Frontal cortex (tissue), 4 donors: ENCODE data around the gene PNPLA6. TPM values are rescaled to one million over a fixed set of nuclear protein-coding genes. Genes with fewer than 3 reads are reported as not detected.
"Not testable (repeated sequence)": the region's sequence is repeated elsewhere in the genome, so short reads cannot be mapped to it uniquely, and the experiment has no call there.

ENCODE experiments used
- DNase-seq, 2 donors: peaks; one replicate each; pipeline ENCODE4 v3.0.0; 2012; ENCODE audit warnings: low spot score in 2 of 2
- FAIRE-seq: peaks from 2 replicates; lab custom pipeline; 2012; peaks lifted over from hg19 to GRCh38; lab: Jason Lieb, UNC
- total RNA-seq: library from RNA; depleted of rRNA; stranded (reverse); fragments of >200 nt; gene quantifications from one replicate; pipeline ENCODE4 v1.2.3, GENCODE V29; 2014
- donor health status: control.
- donor health status: control.
- donor health status: control.

Gene PNPLA6
- total RNA-seq, 1 donor from 2014 or later, result 45.2 TPM

GRCh38 chr19:7549429-7550148, 14.1 kb downstream of the PNPLA6 start:
- FAIRE-seq, result no peak

GRCh38 chr19:7550169-7550770, 14.8 kb downstream of the PNPLA6 start:
- DNase-seq (no peak), FAIRE-seq (no peak)

More at GRCh38 chr19:7549429-7550148, 14.1 kb downstream of the PNPLA6 start:
- DNase-seq, result no peak

DNA sequence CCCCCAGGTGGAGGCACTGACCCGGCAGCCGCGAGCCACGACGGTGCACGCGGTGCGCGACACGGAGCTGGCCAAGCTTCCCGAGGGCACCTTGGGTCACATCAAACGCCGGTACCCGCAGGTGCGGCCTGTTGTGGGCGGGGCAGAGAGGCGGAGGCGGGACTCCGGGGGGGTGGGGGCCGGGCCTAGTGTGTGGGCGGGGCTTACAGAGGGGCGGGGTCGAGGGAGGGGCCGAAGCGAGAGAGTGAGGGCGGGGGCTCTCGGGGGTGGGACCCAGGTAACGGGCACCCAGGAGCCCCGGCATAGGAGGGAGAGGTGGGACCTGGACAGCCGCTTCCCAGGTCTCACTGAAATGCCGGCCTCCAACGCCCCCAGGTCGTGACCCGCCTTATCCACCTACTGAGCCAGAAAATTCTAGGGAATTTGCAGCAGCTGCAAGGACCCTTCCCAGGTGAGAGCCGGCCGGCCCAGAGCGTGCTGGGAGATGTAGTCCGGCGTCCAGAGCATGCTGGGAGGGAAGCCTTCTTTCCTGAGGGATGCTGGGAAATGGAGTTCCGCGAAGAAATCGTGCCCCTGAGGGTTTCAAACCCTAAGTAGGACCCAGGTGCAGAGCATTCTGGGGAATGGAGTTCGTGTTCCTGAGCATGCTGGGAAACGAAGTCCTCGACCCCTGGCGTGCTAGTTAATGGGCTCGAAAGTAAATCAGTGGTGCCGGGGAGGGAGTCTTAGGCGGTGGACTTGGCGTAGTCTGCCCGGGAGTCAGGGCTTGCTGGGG, 15.7 kb downstream of the PNPLA6 start:
- DNase-seq, result peak; percentile 80 to 84

GRCh38 chr19:7552781-7553180, 17.3 kb downstream of the PNPLA6 start:
- DNase-seq (peak in 1 of 2 donors; percentile 15), FAIRE-seq (no peak)

More for the DNA sequence above, 15.7 kb downstream of the PNPLA6 start:
- no peak for FAIRE-seq

DNA sequence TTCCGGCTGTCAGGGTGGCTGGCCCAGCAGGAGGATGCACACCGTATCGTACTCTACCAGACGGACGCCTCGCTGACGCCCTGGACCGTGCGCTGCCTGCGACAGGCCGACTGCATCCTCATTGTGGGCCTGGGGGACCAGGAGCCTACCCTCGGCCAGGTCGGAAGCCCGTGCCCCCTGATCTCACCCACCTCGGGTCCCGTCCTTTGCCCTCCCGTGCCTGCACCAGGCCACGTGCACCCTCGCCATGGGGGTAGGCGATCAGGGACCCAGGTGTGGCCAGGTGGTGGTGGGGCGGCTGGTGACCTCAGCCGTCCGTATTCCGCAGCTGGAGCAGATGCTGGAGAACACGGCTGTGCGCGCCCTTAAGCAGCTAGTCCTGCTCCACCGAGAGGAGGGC, 19.0 kb downstream of the PNPLA6 start:
- DNase-seq (peak in 1 of 2 donors; percentile 40), FAIRE-seq (no peak)

- FAIRE-seq, result no peak
- DNase-seq, result peak; percentile 38 to 69
Measured at GRCh38 chr19:7554990-7555864, 19.7 kb downstream of the PNPLA6 start.

DNA sequence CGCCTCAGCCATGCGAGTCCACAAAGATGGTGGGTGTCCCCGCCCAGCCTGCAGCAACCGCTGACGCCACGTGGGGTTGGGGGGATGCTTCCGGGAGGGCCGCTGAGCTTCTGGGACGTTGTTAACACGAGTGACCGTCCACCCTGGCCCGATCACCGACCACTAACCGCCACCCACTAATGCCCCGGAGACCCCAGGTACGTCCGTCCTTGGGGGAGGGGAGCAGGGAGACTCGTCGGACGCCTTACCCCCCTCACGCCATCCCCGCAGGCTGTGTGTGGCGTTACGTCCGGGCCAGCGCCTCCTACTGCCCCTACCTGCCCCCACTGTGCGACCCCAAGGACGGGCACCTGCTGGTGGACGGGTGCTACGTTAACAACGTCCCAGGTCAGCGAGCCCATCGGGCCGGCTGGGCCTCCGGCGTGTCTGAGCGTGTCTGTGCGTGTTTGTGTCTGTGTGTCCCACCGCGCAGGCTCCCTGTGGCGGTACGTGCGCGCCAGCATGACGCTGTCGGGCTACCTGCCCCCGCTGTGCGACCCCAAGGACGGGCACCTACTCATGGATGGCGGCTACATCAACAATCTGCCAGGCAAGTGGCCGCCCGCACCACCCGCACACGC, 21.3 kb downstream of the PNPLA6 start:
- DNase-seq, result peak; percentile 19 to 24
- no peak for FAIRE-seq

DNA sequence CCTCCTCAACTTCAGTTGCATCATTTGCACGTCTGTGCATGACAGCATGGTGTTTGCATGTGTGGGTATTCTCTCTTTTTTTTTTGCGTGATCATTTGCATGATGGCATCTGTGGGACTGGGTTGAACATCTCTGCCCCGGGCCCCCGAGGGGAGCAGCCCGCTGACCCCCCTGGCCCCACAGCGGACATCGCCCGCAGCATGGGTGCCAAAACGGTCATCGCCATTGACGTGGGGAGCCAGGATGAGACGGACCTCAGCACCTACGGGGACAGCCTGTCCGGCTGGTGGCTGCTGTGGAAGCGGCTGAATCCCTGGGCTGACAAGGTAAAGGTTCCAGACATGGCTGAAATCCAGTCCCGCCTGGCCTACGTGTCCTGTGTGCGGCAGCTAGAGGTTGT, 23.1 kb downstream of the PNPLA6 start:
- DNase-seq (no peak), FAIRE-seq (no peak)

- peak in 1 of 2 donors; percentile 11 for DNase-seq
- no peak for FAIRE-seq
Measured at GRCh38 chr19:7559102-7559501, 23.6 kb downstream of the PNPLA6 start.

GRCh38 chr19:7560255-7560654, 24.7 kb downstream of the PNPLA6 start:
- FAIRE-seq (no peak), DNase-seq (no peak)

DNA sequence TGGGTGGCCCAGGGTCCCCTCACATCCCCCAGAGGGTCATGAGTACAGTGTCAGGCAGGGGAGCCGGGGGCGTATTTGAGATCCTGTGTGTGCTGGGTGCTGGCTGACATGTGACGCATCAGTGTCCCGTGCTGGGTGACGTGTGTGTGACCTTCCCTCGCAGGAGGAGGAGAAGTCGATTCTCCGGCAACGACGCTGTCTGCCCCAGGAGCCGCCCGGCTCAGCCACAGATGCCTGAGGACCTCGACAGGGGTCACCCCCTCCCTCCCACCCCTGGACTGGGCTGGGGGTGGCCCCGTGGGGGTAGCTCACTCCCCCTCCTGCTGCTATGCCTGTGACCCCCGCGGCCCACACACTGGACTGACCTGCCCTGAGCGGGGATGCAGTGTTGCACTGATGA, 25.8 kb downstream of the PNPLA6 start:
- no peak for DNase-seq
- FAIRE-seq, result no peak

- FAIRE-seq, result no peak
- peak in 1 of 2 donors; percentile 29 for DNase-seq
Measured at GRCh38 chr19:7562646-7563393, 27.3 kb downstream of the PNPLA6 start.

- no peak for FAIRE-seq
Measured at GRCh38 chr19:7564866-7565265, 29.3 kb downstream of the PNPLA6 start.

DNA sequence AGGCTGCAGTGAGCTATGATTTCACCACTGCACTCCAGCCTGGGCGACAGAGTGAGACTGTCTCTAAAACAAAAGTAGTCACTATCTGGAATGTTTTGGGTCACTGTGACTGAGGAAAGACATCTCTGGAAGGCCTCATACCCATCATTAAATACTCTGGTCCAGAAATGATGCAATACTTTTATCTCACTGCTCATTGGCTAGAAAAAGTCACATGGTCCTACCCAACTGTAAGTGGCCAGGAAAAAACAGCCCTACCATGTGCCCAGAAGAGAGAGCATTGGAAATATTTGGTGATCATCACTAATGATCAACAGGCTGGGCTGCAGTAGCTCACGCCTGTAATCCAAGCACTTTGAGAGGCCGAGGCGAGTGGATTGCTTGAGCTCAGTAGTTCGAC, 29.8 kb downstream of the PNPLA6 start:
- FAIRE-seq, result no peak
- DNase-seq, result no peak

More at GRCh38 chr19:7564866-7565265, 29.3 kb downstream of the PNPLA6 start:
- no peak for DNase-seq

GRCh38 chr19:7570761-7571160, 35.2 kb downstream of the PNPLA6 start:
- no peak for DNase-seq
- FAIRE-seq, result no peak

GRCh38 chr19:7575434-7576040, 40.0 kb downstream of the PNPLA6 start:
- no peak for DNase-seq
- FAIRE-seq, result peak; percentile 76

DNA sequence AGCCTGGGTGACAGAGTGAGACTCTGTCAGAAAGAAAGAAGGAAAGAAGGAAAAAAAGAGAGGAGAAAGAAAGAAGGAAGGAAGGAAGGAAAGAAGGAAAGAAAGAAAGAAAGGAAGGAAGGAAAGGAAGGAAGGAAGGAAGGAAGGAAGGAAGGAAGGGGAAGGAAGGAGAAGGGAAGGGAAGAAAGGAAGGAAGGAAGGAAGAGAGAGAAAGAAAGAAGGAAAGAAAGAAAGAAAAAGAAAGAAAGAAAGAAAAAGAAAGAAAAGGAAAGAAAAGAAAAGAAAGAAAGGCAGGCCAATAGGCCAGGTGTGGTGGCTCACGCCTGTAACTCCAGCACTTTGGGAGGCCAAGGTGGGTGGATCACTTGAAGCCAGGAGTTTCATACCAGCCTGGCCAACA, 41.9 kb downstream of the PNPLA6 start:
- FAIRE-seq, DNase-seq: not testable (repeated sequence)

- DNase-seq (no peak), FAIRE-seq (no peak)
Measured at GRCh38 chr19:7578127-7578526, 42.6 kb downstream of the PNPLA6 start.
